ENCODE measurements around the gene ITGAE. TPM values are rescaled to one million over a fixed set of nuclear protein-coding genes. Genes with fewer than 3 reads are reported as not detected.

Gene ITGAE
- total RNA-seq, 1 experiment from 2014 or later: 51.3 TPM

DNA sequence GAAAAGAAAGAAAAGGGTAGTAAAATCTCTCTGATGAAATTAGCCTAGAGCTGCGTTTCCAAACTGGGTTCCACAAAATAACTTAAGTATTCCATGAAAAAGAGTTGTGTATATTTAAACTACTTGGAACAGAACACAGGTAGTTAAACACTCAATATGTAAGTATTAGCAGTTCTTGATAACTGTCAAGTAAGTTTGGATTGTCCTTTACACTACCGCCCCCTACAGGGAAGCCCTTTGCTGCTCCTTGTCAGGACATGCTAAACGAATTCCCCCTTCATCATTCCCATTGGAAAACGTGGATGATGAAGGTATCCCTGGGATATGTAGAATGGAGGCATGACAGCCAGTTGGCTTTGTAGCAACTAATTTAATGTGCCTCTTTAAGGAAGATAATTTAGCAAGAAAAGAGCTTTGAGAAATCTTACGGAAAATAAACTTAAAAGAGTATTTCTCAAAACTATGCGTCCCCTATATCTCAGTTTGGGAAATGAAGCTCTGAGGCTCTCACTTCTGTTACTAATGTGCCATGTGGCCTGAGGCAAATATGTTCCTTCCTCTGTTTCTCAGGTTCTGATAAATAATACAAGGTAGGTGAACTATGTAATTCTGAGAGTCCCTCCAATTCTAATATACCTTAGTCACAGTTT, 26.3 kb upstream of the ITGAE start:
- no peaks in the 10 kb centered on the region for H3K27me3 ChIP-seq (ENCODE audit: low read length)
- no peaks in the 10 kb centered on the region for H3K79me2 ChIP-seq (ENCODE audit: low read length)
- no peaks in the 10 kb centered on the region for H3K9me2 ChIP-seq (replicated peaks; ENCODE audit: insufficient read depth, low read length)
- H4K20me1 ChIP-seq (ENCODE audit: insufficient read depth, low read depth, low read length): no peaks in the 10 kb centered on the region
- no peaks in the 10 kb centered on the region for H3K9me3 ChIP-seq (ENCODE audit: low read length)
- H2AFZ ChIP-seq (ENCODE audit: low read length): no peak overlapping the region
- peak; percentile 80 for DNase-seq
- H3K4me2 ChIP-seq (ENCODE audit: low read depth, low read length, poor library complexity, severe bottlenecking): no peak overlapping the region
- H3K36me3 ChIP-seq (ENCODE audit: insufficient read depth, low read length): peaks cover 18% of the 10 kb centered on the region; the same call in 1 of the 2 replicates
- H3K4me1 ChIP-seq (ENCODE audit: low read length): no peaks in the 10 kb centered on the region
- H3K9ac ChIP-seq (ENCODE audit: low read length): no peak overlapping the region
- no peak overlapping the region for H3K27ac ChIP-seq (ENCODE audit: low read length)
- no peak overlapping the region for H3K4me3 ChIP-seq (ENCODE audit: low read length)

DNA sequence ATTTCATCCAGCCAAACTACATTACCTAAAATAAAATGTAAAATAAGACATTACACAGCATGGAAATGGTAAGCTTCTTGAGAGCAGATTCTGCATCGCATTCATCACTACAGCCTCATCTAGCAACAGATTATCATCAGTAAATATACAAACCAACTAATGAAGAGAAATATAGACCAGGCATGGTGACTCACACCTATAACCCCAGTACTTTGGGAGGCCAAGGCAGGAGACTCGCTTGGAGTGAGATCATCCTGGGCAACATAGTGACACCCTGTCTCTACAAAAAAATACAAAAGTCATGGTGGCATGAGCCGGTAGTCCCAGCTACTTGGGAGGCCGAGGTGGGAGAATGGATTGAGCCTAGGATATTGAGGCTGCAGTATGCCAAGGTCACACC, 25.2 kb upstream of the ITGAE start:
- H3K36me3 ChIP-seq (ENCODE audit: insufficient read depth, low read length): peaks cover 23% of the 10 kb centered on the region; the same call in 1 of the 2 replicates

DNA sequence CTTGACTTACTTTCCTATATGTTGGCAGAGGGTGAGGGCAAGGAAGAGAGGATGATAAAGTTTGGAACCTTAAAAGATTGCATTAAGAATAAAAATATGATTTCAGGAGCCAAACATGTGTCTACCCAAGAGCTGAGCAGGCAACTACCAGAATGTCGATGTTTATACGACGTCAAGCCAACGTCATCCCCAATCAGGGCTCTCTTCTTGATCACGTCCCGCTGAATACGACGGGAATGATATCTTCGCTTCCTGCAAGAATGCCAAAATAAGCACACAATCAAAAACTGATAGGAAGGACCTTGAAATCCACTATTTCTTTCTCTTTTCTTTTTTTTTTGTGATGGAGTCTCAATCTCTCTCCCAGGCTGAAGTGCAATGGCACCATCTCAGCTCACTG, 20.1 kb upstream of the ITGAE start:
- Histone ChIP-seq H3K4me3 (ENCODE audit: low read length) (no peak overlapping the region), H3K27ac (ENCODE audit: low read length) (no peak overlapping the region), H3K4me2 (ENCODE audit: low read depth, low read length, poor library complexity, severe bottlenecking) (no peak overlapping the region), H3K36me3 (ENCODE audit: insufficient read depth, low read length) (peaks cover 48% of the 10 kb centered on the region; the same call in 1 of the 2 replicates), H2AFZ (ENCODE audit: low read length) (no peak overlapping the region), H3K9me2 (replicated peaks; ENCODE audit: insufficient read depth, low read length) (no peaks in the 10 kb centered on the region), H3K27me3 (ENCODE audit: low read length) (no peaks in the 10 kb centered on the region), H3K79me2 (ENCODE audit: low read length) (no peaks in the 10 kb centered on the region), H3K9me3 (ENCODE audit: low read length) (no peaks in the 10 kb centered on the region), H3K9ac (ENCODE audit: low read length) (no peak overlapping the region), H3K4me1 (ENCODE audit: low read length) (peaks cover 17% of the 10 kb centered on the region), H4K20me1 (ENCODE audit: insufficient read depth, low read depth, low read length) (no peaks in the 10 kb centered on the region)
- DNase-seq: no peak

More for the DNA sequence above, 25.2 kb upstream of the ITGAE start:
- Histone ChIP-seq H3K27ac (ENCODE audit: low read length) (no peak overlapping the region), H3K79me2 (ENCODE audit: low read length) (no peaks in the 10 kb centered on the region), H3K4me3 (ENCODE audit: low read length) (no peak overlapping the region), H2AFZ (ENCODE audit: low read length) (no peak overlapping the region), H3K4me1 (ENCODE audit: low read length) (no peaks in the 10 kb centered on the region), H3K9me3 (ENCODE audit: low read length) (no peaks in the 10 kb centered on the region), H3K9ac (ENCODE audit: low read length) (no peak overlapping the region), H4K20me1 (ENCODE audit: insufficient read depth, low read depth, low read length) (no peaks in the 10 kb centered on the region), H3K4me2 (ENCODE audit: low read depth, low read length, poor library complexity, severe bottlenecking) (no peak overlapping the region), H3K27me3 (ENCODE audit: low read length) (no peaks in the 10 kb centered on the region), H3K9me2 (replicated peaks; ENCODE audit: insufficient read depth, low read length) (no peaks in the 10 kb centered on the region)
- DNase-seq: no peak

DNA sequence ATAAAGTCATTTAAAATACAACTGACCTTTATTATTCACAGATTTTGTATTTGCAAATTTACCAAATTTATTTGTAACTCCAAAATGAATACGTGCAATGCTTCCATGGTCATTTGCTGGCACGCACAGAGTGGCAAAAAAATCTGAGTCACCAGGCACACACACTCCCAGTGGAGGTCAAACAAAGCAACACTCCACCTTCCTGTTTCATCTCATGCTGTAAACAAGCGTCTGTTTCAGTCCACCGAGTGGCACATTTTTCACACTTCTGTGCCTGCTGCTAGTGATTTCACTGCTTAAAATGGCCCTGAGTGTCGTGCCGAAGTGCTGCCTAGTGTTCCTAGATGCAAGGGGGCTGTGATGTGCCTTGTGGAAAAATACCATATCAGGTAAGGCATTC, 17.8 kb upstream of the ITGAE start:
- Histone ChIP-seq H3K9ac (ENCODE audit: low read length) (no peak overlapping the region), H3K4me3 (ENCODE audit: low read length) (no peak overlapping the region), H3K9me3 (ENCODE audit: low read length) (no peaks in the 10 kb centered on the region), H3K36me3 (ENCODE audit: insufficient read depth, low read length) (peaks cover 45% of the 10 kb centered on the region; the same call in 1 of the 2 replicates), H3K9me2 (replicated peaks; ENCODE audit: insufficient read depth, low read length) (no peaks in the 10 kb centered on the region), H3K4me2 (ENCODE audit: low read depth, low read length, poor library complexity, severe bottlenecking) (no peak overlapping the region), H3K79me2 (ENCODE audit: low read length) (no peaks in the 10 kb centered on the region), H3K27me3 (ENCODE audit: low read length) (no peaks in the 10 kb centered on the region), H3K27ac (ENCODE audit: low read length) (no peak overlapping the region), H2AFZ (ENCODE audit: low read length) (no peak overlapping the region), H4K20me1 (ENCODE audit: insufficient read depth, low read depth, low read length) (no peaks in the 10 kb centered on the region), H3K4me1 (ENCODE audit: low read length) (peaks cover 22% of the 10 kb centered on the region)
- no peak for DNase-seq

DNA sequence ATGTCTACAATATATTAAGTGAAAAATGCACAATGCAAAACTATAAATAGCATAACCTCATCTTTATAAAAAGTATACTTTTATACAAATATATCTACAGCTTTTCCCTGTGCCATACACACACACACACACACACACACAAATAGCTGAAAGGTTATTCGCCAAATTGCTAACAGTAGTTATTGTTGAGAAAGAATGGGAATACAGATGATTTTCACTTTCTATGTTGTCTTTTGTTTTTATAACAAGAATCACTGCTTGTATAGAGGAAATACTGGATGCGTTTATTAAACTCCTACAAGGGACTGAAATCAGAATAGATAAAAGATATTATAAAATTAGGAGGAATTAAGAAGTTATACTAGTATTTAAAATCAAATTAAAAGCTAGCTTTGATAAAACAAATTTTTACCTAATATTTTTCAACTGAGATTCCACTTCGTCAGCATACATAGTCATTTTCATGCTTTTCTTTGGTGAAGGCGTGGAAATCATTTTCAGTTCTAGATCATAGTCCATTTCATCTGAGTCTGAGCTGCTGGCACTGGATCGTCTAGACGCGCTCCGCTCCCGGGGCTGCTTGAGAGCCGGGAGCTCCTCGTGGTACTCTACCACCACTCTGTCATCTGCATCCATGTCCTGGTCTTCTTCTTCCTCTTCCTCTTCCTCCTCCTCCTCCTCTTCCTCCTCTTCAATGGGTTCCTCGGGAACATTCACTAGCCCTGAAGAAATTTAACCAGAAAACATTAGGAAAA, 17.0 kb upstream of the ITGAE start:
- peaks cover 43% of the 10 kb centered on the region; the same call in 1 of the 2 replicates for H3K36me3 ChIP-seq (ENCODE audit: insufficient read depth, low read length)
- no peaks in the 10 kb centered on the region for H3K27me3 ChIP-seq (ENCODE audit: low read length)
- H3K4me1 ChIP-seq (ENCODE audit: low read length): peaks cover 22% of the 10 kb centered on the region
- no peaks in the 10 kb centered on the region for H3K79me2 ChIP-seq (ENCODE audit: low read length)
- no peaks in the 10 kb centered on the region for H4K20me1 ChIP-seq (ENCODE audit: insufficient read depth, low read depth, low read length)
- no peak overlapping the region for H3K4me2 ChIP-seq (ENCODE audit: low read depth, low read length, poor library complexity, severe bottlenecking)
- no peak overlapping the region for H3K4me3 ChIP-seq (ENCODE audit: low read length)
- no peaks in the 10 kb centered on the region for H3K9me3 ChIP-seq (ENCODE audit: low read length)
- H3K9me2 ChIP-seq (replicated peaks; ENCODE audit: insufficient read depth, low read length): no peaks in the 10 kb centered on the region
- no peak for DNase-seq
- H3K9ac ChIP-seq (ENCODE audit: low read length): no peak overlapping the region
- H2AFZ ChIP-seq (ENCODE audit: low read length): no peak overlapping the region
- no peak overlapping the region for H3K27ac ChIP-seq (ENCODE audit: low read length)

DNA sequence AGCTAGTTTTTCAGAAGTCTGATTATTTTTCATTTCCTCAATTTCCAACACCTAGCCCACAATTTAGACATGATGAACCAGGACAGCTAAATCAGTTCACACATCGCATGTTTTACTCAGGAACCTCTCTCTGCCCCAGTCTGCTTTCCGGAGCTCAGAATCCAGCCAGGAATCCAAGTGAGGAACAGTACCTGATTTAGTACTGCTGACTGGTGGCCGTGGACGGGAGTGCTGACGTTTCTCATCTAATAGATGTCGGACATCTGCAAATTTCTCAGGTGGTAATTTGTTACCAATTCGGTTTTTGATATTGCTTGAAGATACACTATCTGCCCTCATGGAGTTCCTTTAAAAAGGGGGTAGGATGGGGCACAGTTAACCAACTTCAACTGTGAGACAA, 14.9 kb upstream of the ITGAE start:
- no peak overlapping the region for H3K9ac ChIP-seq (ENCODE audit: low read length)
- no peaks in the 10 kb centered on the region for H4K20me1 ChIP-seq (ENCODE audit: insufficient read depth, low read depth, low read length)
- 0 out of 2 replicates have a peak overlapping the region, but pooled peaks have one; percentile 55 for H3K27ac ChIP-seq (ENCODE audit: low read length)
- H3K27me3 ChIP-seq (ENCODE audit: low read length): no peaks in the 10 kb centered on the region
- no peaks in the 10 kb centered on the region for H3K79me2 ChIP-seq (ENCODE audit: low read length)
- peaks cover 22% of the 10 kb centered on the region for H3K4me1 ChIP-seq (ENCODE audit: low read length)
- no peaks in the 10 kb centered on the region for H3K9me2 ChIP-seq (replicated peaks; ENCODE audit: insufficient read depth, low read length)
- H3K36me3 ChIP-seq (ENCODE audit: insufficient read depth, low read length): peaks cover 35% of the 10 kb centered on the region; the same call in 1 of the 2 replicates
- H3K4me2 ChIP-seq (ENCODE audit: low read depth, low read length, poor library complexity, severe bottlenecking): no peak overlapping the region
- H3K4me3 ChIP-seq (ENCODE audit: low read length): no peak overlapping the region
- H3K9me3 ChIP-seq (ENCODE audit: low read length): no peaks in the 10 kb centered on the region
- no peak overlapping the region for H2AFZ ChIP-seq (ENCODE audit: low read length)
- no peak for DNase-seq

DNA sequence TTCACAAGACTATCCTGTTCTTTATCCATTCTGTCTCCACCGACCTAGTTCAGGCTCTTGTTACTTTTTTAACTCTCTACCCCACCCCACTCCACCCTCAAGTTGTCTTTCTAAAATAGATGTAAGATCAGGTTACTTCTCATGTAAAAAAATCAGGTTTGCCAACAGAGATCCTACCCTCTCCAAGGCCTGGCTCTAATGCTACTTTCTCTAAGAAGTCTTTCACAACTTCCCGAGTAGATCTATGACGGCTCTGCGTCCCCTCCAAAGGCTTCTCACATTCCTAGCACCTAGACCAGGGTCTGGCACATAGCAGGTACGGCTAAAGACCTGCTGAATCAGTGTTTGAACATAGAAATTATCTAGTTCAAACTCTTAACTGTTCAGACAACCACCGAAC, 14.1 kb upstream of the ITGAE start:
- H3K4me1 ChIP-seq (ENCODE audit: low read length): peaks cover 30% of the 10 kb centered on the region
- no peak overlapping the region for H2AFZ ChIP-seq (ENCODE audit: low read length)
- no peak overlapping the region for H3K4me3 ChIP-seq (ENCODE audit: low read length)
- H3K9me3 ChIP-seq (ENCODE audit: low read length): no peaks in the 10 kb centered on the region
- H4K20me1 ChIP-seq (ENCODE audit: insufficient read depth, low read depth, low read length): no peaks in the 10 kb centered on the region
- no peaks in the 10 kb centered on the region for H3K9me2 ChIP-seq (replicated peaks; ENCODE audit: insufficient read depth, low read length)
- H3K4me2 ChIP-seq (ENCODE audit: low read depth, low read length, poor library complexity, severe bottlenecking): no peak overlapping the region
- no peak overlapping the region for H3K27ac ChIP-seq (ENCODE audit: low read length)
- no peaks in the 10 kb centered on the region for H3K79me2 ChIP-seq (ENCODE audit: low read length)
- no peak for DNase-seq
- H3K27me3 ChIP-seq (ENCODE audit: low read length): no peaks in the 10 kb centered on the region
- H3K9ac ChIP-seq (ENCODE audit: low read length): no peak overlapping the region
- H3K36me3 ChIP-seq (ENCODE audit: insufficient read depth, low read length): peaks cover 35% of the 10 kb centered on the region; the same call in 1 of the 2 replicates

DNA sequence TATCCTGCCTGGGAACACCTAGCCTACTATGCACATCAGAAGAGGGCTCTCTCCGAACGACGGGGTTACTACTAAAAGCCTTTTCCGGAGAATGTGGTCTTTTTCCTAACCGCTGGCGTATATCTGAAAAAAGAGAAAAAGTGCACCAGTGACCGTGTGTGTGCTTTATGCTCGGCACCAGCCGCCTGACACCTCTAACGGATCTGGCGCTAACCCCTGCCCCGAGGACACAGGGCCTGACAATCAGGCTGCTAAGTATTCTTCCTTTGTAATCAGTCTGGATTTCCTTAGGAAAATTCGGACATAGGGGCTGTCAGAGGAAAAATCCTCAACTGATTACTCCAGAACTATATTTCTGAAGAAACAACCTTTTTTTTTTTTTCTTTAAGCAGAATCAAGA, 13.4 kb upstream of the ITGAE start:
- Histone ChIP-seq H3K9ac (ENCODE audit: low read length) (no peak overlapping the region), H3K4me2 (ENCODE audit: low read depth, low read length, poor library complexity, severe bottlenecking) (no peak overlapping the region), H3K4me3 (ENCODE audit: low read length) (no peak overlapping the region), H3K27me3 (ENCODE audit: low read length) (no peaks in the 10 kb centered on the region), H3K79me2 (ENCODE audit: low read length) (no peaks in the 10 kb centered on the region), H4K20me1 (ENCODE audit: insufficient read depth, low read depth, low read length) (no peaks in the 10 kb centered on the region), H3K36me3 (ENCODE audit: insufficient read depth, low read length) (peaks cover 35% of the 10 kb centered on the region; the same call in 1 of the 2 replicates), H3K4me1 (ENCODE audit: low read length) (peaks cover 31% of the 10 kb centered on the region), H3K27ac (ENCODE audit: low read length) (no peak overlapping the region), H3K9me2 (replicated peaks; ENCODE audit: insufficient read depth, low read length) (no peaks in the 10 kb centered on the region), H2AFZ (ENCODE audit: low read length) (no peak overlapping the region), H3K9me3 (ENCODE audit: low read length) (no peaks in the 10 kb centered on the region)
- DNase-seq: no peak
